Omental fat pad (tissue), 4 donors: ENCODE measurements around the gene HOXA11. TPM values are rescaled to one million over a fixed set of nuclear protein-coding genes. Genes with fewer than 3 reads are reported as not detected.

Experiments
- ATAC-seq: fragments of 150-250 bp; one replicate; pipeline ENCODE4 v1.9.1; 2016; ENCODE audit warnings: mild to moderate bottlenecking, moderate library complexity; ENCODE audit not compliant: low FRiP score
- DNase-seq: peaks from one replicate; pipeline ENCODE4 v3.0.0-alpha.2; 2019; ENCODE audit warnings: low spot score
- CTCF ChIP-seq, 3 donors: fragments of 450-650 bp; IDR thresholded peaks; one replicate each; pipeline ENCODE4 v1.5.1; 2016 to 2017; ENCODE audit warnings: antibody characterized with exemption in 3 of 3, mild to moderate bottlenecking in 3 of 3, moderate library complexity in 2 of 3
- total RNA-seq, 4 donors: library from RNA; depleted of rRNA; stranded (reverse); fragments of >200 nt; gene quantifications; one replicate each; pipeline ENCODE4 v1.1.0, GENCODE V29; 2016

HOXA11 gene
- total RNA-seq, 4 donors from 2014 or later = not detected

GRCh38 chr7:27162561-27163287 lies 22.3 kb downstream of the HOXA11 start:
- ATAC-seq (no peak), DNase-seq (no peak)
- no peak for TF ChIP-seq CTCF (IDR thresholded peaks at IDR 0.05)

- DNase-seq = peak; percentile 14
- no peak for ATAC-seq
- TF ChIP-seq CTCF (IDR thresholded peaks at IDR 0.05) = no peak
Observed at GRCh38 chr7:27161721-27162560, 23.1 kb downstream of the HOXA11 start.

- ATAC-seq = no peak
- no peak for DNase-seq
- TF ChIP-seq CTCF (IDR thresholded peaks at IDR 0.05) = no peak
Observed at GRCh38 chr7:27161214-27161720, 23.8 kb downstream of the HOXA11 start.

- peak in 2 of 3 donors; percentile 95 to 98 for TF ChIP-seq CTCF (IDR thresholded peaks at IDR 0.05)
- ATAC-seq (peak; percentile 72), DNase-seq (peak; percentile 86)
Observed at GRCh38 chr7:27160546-27161213, 24.4 kb downstream of the HOXA11 start.

- no peak for TF ChIP-seq CTCF (IDR thresholded peaks at IDR 0.05)
- DNase-seq (peak; percentile 20), ATAC-seq (no peak)
Observed at GRCh38 chr7:27160145-27160545, 24.9 kb downstream of the HOXA11 start.

GRCh38 chr7:27159266-27160144 lies 25.5 kb downstream of the HOXA11 start:
- ATAC-seq = no peak
- TF ChIP-seq CTCF (IDR thresholded peaks at IDR 0.05) = no peak
- peak; percentile 19 for DNase-seq
